DMS 273 (cell line): ENCODE results near the gene KRTAP10-10.
"Not testable (repeated sequence)": the region's sequence is repeated elsewhere in the genome, so short reads cannot be mapped to it uniquely, and the experiment has no call there.

Experiments
- DNase-seq: peaks from one replicate; lab custom pipeline; 2025; ENCODE audit not compliant: unreplicated experiment; lab: John Stamatoyannopoulos, UW

Gene KRTAP10-10

GRCh38 chr21:44681152-44681551 lies 44.0 kb downstream of the KRTAP10-10 start:
- DNase-seq = no peak

DNA sequence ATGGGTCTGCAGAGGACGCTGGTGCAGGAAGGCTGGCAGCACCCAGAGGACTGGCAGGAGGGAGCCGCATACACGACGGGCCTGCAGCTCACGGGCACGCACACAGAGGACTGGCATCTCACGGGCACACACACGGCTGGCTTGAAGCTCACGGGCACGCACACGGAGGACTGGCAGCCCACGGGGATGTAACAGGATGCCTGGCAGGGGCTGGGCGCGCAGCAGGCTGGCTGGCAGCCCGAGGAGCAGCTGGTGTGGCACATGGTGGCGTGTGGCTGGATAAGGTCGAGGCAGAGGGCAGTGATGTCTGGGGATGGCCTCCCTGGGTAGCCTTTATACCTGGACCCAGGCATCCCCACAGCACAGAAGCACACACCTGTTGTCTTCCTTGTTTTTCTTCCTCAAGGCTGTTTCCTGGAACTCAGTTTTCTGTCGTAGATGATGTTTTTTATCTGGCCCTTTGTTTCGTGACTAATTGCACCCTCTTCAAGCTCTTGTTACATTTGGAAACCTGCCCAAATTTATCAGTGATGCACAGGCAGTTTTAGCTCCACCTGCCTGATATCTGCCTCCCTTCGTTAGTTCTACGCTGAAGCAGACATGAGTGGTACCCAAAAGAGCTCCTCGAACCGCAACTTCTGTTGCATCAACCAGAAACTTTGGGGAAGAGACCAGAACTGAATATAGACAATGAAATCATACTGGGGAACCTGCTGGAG lies 44.9 kb downstream of the KRTAP10-10 start, which contains the start of gene KRTAP12-1:
TSS of gene KRTAP12-1 (minus strand) at position 303 of the 719 bp plus-strand sequence. CDS start at position 263, 40 bp downstream.
- DNase-seq = peak; percentile 75

DNA sequence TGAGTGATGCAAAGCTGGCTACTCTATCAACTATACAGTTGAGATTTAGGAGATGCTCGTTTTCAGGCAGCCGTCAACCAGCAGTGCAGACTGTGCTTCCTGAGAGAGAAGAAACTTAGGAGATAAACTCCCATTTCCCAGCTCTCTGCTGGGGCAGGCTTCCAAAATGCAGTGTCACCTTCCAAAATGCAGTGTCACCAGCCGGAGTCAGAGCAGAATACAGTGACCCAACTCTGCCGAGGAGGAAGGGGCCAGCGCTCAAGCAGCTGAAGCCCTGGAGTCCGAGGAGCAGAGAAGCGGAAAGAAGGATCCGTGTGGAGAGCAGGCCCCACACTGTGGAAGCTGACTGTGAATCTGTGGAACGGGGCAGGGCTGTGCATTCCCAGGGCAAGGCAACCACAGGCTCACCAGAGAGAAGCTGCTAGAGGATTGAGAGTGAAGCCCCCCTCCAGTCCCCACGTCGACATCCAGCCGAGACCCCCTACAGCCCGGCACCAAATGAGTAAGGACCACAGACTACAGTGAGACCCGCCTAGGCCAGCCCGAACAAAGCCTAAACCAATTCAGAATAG lies 45.5 kb downstream of the KRTAP10-10 start:
- no peak for DNase-seq

DNA sequence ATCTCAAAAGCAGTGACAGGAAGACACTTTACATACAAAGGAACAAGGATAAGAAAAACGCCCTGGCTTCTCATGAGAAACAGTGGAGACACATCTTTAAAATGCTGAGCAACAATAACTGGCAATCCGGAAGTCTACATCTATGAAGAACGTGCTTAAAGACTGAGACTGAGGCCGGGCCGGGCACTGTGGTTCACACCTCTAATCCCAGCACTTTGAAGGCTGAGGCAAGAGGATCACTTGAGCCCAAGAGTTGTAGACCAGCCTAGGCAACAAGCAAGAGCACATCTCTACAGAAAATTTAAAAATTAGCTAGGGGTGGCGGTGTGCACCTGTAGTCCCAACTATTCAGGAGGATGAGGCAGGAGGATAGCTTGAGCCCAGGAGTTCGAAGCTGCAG lies 46.9 kb downstream of the KRTAP10-10 start:
- DNase-seq = no peak

- DNase-seq = no peak
These were observed 47.3 kb downstream of the KRTAP10-10 start for GRCh38 chr21:44684483-44684882.

DNA sequence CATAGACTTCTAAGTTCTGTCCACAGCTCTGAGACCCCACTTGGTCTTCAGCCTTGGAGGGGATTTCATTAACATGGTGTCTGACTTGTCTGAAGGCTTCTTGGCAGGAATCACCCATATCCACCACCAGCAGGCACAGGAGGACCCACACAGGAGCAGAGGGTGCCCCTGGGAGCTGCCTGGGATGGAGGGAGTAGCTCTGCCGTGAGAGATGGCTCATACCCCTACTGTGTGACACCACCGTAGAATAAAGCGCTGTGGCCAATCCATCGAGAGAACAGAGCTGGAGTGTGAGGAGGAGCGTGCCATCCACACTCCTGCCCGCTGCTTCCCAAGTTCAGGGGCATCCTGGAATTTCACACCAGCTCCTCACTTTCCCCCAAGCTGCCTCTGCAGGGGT lies 47.9 kb downstream of the KRTAP10-10 start:
- DNase-seq = not testable (repeated sequence)

GRCh38 chr21:44686000-44686781 lies 49.0 kb downstream of the KRTAP10-10 start:
- no peak for DNase-seq

GRCh38 chr21:44686843-44687561 lies 49.8 kb downstream of the KRTAP10-10 start:
- no peak for DNase-seq

GRCh38 chr21:44687671-44688070 lies 50.5 kb downstream of the KRTAP10-10 start:
- peak; percentile 34 for DNase-seq
